ENCODE results near the gene SLC7A7.

The SLC7A7 gene

DNA sequence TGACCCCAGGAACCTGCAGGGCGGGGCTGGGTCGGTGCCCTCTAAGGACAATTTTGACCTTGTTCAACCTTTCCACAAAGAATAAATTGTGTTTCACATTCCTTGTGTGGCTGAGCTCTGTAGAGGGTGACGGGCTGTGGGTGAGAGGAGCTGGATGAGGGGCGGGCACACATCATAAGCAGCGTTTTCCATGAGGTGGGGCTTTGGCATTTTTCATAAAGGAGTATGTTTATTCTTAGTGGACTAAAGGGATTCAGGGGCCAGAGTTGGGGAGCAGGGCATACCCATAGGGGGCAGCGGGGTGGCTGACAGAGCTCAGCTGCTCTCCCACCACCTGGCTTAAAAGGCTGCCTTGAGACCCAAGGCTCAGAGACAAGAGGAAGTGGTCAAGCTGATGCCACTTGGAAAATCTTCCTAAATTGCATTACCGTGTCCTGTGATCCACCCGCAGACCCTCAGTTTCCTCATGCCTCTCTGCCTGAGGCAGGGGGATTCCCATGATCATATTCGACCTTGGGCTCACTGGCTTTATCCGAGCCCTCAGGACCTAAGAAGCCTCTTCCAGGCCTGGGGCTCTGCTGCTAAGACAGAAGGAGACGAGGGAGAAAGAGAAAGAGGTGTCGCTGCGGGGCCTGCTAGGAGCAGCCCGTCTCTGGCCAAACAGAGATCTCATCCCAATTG, 32.6 kb upstream of the SLC7A7 start:
- no peak for DNase-seq (ENCODE audit: insufficient read length, low spot score)
- no peak for FAIRE-seq
- TF ChIP-seq, protein P1, sequence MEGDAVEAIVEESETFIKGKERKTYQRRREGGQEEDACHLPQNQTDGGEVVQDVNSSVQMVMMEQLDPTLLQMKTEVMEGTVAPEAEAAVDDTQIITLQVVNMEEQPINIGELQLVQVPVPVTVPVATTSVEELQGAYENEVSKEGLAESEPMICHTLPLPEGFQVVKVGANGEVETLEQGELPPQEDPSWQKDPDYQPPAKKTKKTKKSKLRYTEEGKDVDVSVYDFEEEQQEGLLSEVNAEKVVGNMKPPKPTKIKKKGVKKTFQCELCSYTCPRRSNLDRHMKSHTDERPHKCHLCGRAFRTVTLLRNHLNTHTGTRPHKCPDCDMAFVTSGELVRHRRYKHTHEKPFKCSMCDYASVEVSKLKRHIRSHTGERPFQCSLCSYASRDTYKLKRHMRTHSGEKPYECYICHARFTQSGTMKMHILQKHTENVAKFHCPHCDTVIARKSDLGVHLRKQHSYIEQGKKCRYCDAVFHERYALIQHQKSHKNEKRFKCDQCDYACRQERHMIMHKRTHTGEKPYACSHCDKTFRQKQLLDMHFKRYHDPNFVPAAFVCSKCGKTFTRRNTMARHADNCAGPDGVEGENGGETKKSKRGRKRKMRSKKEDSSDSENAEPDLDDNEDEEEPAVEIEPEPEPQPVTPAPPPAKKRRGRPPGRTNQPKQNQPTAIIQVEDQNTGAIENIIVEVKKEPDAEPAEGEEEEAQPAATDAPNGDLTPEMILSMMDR (IDR thresholded peaks at IDR 0.05; ENCODE audit: insufficient read depth, missing control alignments), result no peak

DNA sequence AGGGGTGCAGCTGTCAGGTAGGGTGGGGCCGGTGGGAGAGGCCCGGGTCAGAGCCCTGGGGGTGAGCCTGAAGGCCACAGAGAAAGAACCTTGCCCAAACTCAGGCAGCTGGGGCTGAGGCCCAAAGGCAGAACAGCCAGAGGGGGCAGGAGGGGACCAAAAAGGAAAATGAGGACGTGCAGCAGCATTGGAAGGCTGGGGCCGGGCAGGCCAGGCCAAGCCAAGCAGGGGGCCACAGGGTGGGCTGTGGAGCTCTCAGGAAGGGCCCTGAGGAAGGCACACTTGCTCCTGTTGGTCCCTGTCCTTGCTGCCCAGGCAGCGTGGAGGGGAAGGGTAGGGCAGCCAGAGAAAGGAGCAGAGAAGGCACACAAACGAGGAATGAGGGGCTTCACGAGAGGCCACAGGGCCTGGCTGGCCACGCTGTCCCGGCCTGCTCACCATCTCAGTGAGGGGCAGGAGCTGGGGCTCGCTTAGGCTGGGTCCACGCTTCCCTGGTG, 31.6 kb upstream of the SLC7A7 start:
- no peak for FAIRE-seq
- TF ChIP-seq, protein P1 (IDR thresholded peaks at IDR 0.05; ENCODE audit: insufficient read depth, missing control alignments), result no peak

DNA sequence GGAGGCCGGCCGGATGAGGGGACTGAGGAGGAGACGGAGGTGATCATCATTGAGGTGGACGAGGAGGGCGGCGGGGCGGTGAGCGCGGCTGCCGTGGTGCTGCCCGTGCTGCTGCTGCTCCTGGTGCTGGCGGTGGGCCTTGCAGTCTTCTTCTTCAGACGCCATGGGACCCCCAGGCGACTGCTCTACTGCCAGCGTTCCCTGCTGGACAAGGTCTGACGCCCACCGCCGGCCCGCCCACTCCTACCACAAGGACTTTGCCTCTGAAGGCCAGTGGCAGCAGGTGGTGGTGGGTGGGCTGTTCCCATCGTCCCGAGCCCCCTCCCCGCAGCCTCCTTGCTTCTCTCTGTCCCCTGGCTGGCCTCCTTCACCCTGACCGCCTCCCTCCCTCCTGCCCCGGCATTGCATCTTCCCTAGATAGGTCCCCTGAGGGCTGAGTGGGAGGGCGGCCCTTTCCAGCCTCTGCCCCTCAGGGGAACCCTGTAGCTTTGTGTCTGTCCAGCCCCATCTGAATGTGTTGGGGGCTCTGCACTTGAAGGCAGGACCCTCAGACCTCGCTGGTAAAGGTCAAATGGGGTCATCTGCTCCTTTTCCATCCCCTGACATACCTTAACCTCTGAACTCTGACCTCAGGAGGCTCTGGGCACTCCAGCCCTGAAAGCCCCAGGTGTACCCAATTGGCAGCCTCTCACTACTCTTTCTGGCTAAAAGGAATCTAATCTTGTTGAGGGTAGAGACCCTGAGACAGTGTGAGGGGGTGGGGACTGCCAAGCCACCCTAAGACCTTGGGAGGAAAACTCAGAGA, 30.8 kb upstream of the SLC7A7 start:
- DNase-seq (ENCODE audit: insufficient read length, low spot score) (no peak), FAIRE-seq (no peak)
- TF ChIP-seq, protein P1 (IDR thresholded peaks at IDR 0.05; ENCODE audit: insufficient read depth, missing control alignments), result no peak

More for the DNA sequence above, 31.6 kb upstream of the SLC7A7 start:
- DNase-seq (ENCODE audit: insufficient read length, low spot score), result no peak

DNA sequence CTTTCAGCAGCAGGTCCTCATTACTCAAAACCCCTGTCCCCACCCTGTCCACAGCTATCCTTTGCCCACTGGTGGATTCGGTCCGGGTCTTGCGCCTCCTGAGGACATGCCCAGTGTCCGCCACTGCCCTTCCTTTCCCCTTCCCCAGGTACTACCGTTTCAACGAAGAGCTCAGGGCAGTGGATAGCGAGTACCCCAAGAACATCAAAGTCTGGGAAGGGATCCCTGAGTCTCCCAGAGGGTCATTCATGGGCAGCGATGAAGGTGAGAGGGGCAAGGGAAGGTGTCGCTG, 29.8 kb upstream of the SLC7A7 start:
- no peak for FAIRE-seq
- no peak for DNase-seq (ENCODE audit: insufficient read length, low spot score)
- TF ChIP-seq, protein P1 (IDR thresholded peaks at IDR 0.05; ENCODE audit: insufficient read depth, missing control alignments), result no peak

DNA sequence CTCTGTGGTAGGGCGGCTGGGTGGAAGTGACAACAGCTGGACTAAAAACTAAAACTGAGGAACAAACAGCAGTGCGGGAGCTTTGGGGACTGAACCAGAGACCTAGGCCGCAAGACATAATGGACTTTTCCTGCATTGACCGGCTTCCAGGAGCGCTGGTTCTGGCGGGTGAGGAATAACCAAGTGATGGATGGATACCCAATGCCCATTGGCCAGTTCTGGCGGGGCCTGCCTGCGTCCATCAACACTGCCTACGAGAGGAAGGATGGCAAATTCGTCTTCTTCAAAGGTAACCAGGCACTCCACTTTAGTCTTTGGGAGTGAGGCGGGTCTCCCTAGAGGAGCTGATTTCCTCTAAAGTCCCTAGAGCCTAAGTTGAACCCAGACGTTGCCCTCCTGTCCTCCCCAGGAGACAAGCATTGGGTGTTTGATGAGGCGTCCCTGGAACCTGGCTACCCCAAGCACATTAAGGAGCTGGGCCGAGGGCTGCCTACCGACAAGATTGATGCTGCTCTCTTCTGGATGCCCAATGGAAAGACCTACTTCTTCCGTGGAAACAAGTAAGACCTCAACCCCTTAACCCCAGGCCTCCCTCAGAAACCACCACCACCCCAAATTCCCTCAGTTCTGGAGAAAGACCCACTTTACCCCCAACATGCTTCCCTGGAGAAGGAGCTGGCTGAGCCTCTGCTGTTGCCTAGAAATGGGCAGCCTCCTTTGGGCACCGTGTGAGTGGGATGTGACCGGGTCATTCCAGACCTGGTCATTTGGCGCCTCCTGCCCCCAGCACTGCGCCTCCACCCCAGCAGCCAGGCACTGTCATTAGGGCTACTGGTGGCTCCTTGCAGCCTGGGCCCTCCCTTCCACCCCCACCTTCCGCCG, 29.2 kb upstream of the SLC7A7 start:
- no peak for FAIRE-seq
- TF ChIP-seq, protein P1 (IDR thresholded peaks at IDR 0.05; ENCODE audit: insufficient read depth, missing control alignments), result no peak
- no peak for DNase-seq (ENCODE audit: insufficient read length, low spot score)

DNA sequence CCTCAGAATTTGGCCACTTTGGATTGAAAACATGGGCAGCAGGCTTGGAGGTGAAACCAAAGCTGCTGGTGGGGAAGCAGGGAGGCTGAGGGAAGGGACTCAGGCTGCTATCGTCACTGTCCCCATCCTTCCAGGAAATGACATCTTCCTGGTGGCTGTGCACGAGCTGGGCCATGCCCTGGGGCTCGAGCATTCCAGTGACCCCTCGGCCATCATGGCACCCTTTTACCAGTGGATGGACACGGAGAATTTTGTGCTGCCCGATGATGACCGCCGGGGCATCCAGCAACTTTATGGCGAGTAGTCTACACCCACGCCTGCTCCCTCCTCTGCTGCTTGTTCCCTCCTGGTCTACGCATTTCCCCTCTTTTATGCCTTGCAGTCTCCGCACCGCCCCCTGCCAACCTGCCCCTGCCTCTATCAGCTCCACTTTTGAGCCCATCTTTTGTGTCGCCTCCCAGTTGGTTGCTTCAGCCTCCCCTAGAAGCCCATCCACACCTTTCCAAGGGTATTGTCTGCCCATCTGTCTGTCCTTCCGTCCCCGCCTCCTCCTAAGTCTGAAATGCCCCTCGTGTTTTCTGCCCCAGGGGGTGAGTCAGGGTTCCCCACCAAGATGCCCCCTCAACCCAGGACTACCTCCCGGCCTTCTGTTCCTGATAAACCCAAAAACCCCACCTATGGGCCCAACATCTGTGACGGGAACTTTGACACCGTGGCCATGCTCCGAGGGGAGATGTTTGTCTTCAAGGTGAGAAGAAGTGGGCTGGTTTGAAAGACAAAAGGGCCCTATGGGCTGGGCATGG, 28.1 kb upstream of the SLC7A7 start:
- FAIRE-seq (no peak), DNase-seq (ENCODE audit: insufficient read length, low spot score) (no peak)
- TF ChIP-seq, protein P1 (IDR thresholded peaks at IDR 0.05; ENCODE audit: insufficient read depth, missing control alignments), result no peak

Measured in D721Med (cell line).